Measurements from ENCODE around the gene GPA33.
A peak's percentile ranks its signal among the peaks of the same experiment; 100 is the strongest.

The GPA33 gene

GRCh38 chr1:167090314-167090942 lies at the start of gene GPA33:
TSS of gene GPA33 (minus strand) at chr1:167090377. CDS start at chr1:167090287, 90 bp downstream.
- no peak for DNase-seq (ENCODE audit: low spot score)

GRCh38 chr1:167138703-167139102 lies 48.5 kb upstream of the GPA33 start:
- no peak for DNase-seq (ENCODE audit: low spot score)

- DNase-seq (ENCODE audit: low spot score): no peak
Measured at GRCh38 chr1:167137793-167138510, 47.8 kb upstream of the GPA33 start.

GRCh38 chr1:167137332-167137781 lies 47.2 kb upstream of the GPA33 start:
- DNase-seq (ENCODE audit: low spot score): no peak

- DNase-seq (ENCODE audit: low spot score): no peak
Measured at GRCh38 chr1:167136806-167137205, 46.6 kb upstream of the GPA33 start.

GRCh38 chr1:167136191-167136614 lies 46.0 kb upstream of the GPA33 start:
- peak; percentile 70 for DNase-seq (ENCODE audit: low spot score)

GRCh38 chr1:167135281-167135840 lies 45.2 kb upstream of the GPA33 start:
- no peak for DNase-seq (ENCODE audit: low spot score)

GRCh38 chr1:167132301-167133010 lies 42.3 kb upstream of the GPA33 start:
- no peak for DNase-seq (ENCODE audit: low spot score)

- no peak for DNase-seq (ENCODE audit: low spot score)
Measured at GRCh38 chr1:167130829-167131510, 40.8 kb upstream of the GPA33 start.

- DNase-seq (ENCODE audit: low spot score): peak; percentile 57
Measured at GRCh38 chr1:167128261-167129227, 38.4 kb upstream of the GPA33 start.

GRCh38 chr1:167127661-167128060 lies 37.5 kb upstream of the GPA33 start:
- no peak for DNase-seq (ENCODE audit: low spot score)

- no peak for DNase-seq (ENCODE audit: low spot score)
Measured at GRCh38 chr1:167127236-167127635, 37.1 kb upstream of the GPA33 start.

- no peak for DNase-seq (ENCODE audit: low spot score)
Measured at GRCh38 chr1:167126811-167127210, 36.6 kb upstream of the GPA33 start.

GRCh38 chr1:167126317-167126716 lies 36.1 kb upstream of the GPA33 start:
- DNase-seq (ENCODE audit: low spot score): no peak

GRCh38 chr1:167122568-167122967 lies 32.4 kb upstream of the GPA33 start:
- no peak for DNase-seq (ENCODE audit: low spot score)

GRCh38 chr1:167122121-167122480 lies 31.9 kb upstream of the GPA33 start:
- DNase-seq (ENCODE audit: low spot score): no peak

- DNase-seq (ENCODE audit: low spot score): peak; percentile 70
Measured at GRCh38 chr1:167121375-167122120, 31.4 kb upstream of the GPA33 start.

GRCh38 chr1:167120899-167121298 lies 30.7 kb upstream of the GPA33 start:
- DNase-seq (ENCODE audit: low spot score): no peak

- no peak for DNase-seq (ENCODE audit: low spot score)
Measured at GRCh38 chr1:167119696-167120095, 29.5 kb upstream of the GPA33 start.

- no peak for DNase-seq (ENCODE audit: low spot score)
Measured at GRCh38 chr1:167118188-167118587, 28.0 kb upstream of the GPA33 start.
